Stimulated activated CD4-positive, alpha-beta T cell treated with anti-CD3 and anti-CD28 coated beads, TNF-alpha, amount 100 ng/mL, for 24 hours (primary cell): ENCODE results near the gene ENG.
A peak's percentile ranks its signal among the peaks of the same experiment; 100 is the strongest.
"Not testable (repeated sequence)": the region's sequence is repeated elsewhere in the genome, so short reads cannot be mapped to it uniquely, and the experiment has no call there.

Source experiments
- DNase-seq, 3 experiments: peaks; one replicate each; pipeline ENCODE4 v3.0.0-alpha.2; 2020; ENCODE audit warnings: low read depth in 3 of 3

The ENG gene

DNA sequence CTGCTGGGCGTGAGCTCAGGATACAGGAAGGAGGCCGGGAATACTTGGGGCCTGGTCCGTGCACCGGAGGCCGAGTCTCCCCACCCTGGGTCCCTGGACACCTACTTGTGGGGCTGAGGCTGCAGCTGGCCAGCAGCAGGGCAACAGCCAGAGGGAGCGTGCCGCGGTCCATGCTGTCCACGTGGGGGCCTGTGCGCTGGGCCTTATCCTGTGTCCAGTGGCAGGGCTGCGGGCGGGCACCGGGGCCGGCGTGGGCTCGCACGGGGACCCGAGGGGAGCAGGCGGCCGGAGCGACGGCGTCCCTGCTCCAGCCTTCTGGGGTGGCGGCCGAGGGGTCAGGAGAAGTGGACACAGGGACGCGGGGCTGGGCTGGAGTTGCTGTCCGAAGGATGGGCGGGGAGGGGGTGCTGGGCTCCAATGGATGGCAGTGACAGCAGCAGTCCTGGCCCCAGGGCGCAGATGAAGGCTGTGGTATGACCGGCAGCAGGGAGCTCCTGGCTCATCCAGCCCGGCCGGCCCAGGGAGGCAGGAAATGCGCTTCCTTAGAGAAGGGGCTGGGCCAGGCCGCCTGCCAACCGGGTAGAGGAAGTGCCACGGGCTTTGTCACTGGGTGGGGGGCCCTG lies at the start of gene ENG:
Gene ENG (minus strand): TSS at position 475 of the 623 bp plus-strand sequence. CDS start 303 bp downstream, at position 172.
- DNase-seq: peak in 2 of 3 experiments; percentile 11 to 28

DNA sequence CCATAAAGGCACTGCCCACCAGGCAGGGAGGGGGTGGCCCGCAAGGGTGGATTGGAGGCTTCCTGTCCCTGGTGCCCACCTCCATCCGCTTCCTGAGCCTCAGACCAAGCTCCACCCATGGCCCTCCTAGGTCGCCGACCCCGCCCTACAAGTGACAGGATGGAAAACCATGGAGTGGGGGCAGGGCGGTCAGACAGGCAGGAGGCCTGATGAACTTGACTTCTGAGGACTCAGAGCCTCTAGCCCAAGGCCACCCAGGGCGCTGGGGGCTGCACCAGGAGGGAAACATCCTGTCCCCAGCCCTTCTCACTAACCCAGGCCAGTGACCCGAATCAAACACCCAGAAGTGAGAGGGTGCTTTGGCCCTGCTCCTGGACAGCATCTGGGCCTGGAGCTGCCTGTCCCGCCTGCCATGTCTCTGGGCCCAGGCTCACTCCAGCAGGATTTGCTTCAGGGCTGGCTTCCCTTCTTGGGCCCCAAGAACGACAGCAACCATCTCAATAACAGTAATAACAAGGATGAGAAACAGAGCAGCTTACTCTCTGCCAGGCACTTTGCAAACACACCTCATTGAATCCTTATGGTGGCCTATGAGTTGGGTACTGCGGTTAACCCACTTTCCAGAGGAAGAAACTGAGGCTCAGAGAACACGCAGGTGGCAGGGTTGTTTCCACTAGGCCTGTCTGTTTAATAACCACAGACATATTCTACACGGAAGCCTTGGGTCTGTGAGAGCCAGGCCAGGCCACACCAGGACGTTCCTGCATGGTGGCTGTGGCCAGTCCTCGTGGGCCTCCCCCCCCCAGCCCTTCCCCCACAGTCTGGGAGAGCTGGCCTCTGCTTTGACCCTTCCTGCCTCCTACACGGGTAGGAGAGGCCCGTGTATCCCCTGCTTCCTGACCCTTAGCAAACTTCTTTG lies 49.4 kb upstream of the ENG start:
- DNase-seq: peak in 2 of 3 experiments; percentile 59 to 88

- DNase-seq: peak; percentile 32 to 73 (median 56)
Observed at GRCh38 chr9:127899128-127899943, 44.9 kb upstream of the ENG start, which contains the start of gene ST6GALNAC6. ST6GALNAC6 (minus strand) TSS chr9:127899603; CDS start chr9:127897981, 1,622 bp downstream.

DNA sequence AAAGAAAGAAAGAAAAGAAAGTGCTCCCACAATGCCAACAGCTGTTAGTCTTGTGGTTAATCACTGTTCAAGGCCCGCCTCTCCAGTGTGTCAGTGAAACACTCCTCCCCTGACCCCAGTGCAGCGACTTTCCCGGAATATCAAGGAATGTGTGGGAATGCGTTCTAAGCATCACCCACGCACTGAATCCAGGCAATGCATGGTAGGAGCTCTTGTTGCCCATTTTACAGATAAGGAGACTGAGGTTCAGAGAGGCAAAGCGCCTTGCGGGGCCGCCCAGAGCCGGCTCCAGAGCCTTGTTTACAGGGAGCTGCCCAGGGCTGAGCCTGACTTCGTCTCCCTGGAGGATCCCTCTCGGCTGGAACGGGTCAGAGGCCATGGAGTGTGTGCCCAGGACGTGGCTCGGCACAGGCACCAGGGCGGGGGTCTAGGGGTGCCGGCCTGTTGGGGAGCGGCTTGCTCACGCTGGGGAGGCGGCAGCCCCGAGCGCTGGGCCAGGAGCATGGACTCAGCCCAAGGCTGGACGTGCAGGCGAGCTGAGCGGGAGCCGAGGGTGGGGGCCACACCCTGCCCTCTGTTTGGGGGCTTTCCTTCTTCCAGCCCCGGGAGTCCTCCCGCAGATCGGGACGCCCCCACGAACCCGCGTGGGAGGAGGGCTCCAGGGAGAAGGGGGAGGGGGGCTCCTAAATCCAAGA lies 44.1 kb upstream of the ENG start:
- DNase-seq: no peak

DNA sequence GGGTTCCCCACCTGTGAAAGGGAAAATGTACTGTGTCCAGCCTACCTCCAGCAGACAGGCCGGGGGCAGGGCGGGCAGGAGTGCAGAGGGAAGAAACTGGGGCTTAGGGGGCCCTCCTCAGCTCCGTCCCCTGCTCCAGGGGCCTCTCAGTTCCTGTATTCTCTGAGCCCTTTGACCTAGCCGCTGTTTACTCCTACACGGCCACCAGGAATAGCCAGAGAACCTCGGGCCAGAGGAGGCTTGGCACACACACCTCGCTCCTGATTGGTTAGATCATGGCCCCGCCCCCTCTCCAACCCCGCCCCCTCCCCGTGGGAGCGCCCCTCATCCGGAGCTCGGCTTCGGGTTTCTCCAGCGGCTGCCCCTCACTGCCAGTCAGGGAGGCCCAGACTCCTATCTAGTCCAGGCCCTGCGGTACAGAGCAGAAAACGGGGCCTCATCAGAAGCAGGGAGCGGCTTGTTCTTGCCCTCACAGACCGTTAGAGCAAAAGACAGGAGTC lies 42.8 kb upstream of the ENG start:
- peak in 1 of 3 experiments; percentile 44 for DNase-seq

DNA sequence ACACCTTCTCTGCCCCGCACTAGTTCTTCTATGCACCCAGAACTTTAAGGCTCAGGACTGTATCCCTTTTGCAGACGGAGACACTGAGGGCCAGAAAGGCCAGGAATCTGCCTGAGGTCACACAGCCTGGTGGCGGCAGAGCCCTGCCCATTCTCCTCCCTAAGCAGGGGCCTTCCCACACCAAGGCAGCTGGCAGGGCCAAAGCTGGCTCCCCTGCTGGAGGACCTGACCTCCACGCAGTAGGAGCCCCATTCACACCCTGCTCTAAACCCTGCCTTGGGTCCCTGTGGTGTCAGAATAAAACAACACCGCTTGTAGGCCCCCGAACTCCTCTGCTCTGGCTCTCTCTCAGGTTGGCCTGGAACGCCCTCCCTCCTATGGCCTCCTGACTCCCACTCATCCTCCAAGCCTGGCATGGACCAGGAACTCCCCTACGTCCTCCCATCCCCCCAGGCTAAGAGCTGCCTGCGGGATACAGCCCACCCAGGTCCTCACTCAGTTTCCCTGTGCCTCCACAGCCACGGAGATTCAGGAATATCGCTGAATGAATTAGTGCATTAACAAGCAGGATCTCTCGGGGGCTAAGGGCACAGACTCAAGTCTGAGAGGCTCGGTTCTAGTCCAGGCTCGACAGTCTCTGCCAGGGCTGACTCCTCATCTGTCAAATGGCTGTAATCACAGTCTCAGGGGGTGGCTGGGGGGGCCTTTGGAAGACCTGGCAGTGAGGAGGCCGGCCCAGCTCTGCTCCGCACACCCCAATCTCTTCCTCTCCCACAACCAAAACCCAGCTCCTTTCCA lies 42.1 kb upstream of the ENG start:
- no peak for DNase-seq

- no peak for DNase-seq
Observed at GRCh38 chr9:127895811-127896210, 41.4 kb upstream of the ENG start.

GRCh38 chr9:127893392-127893791 lies 38.9 kb upstream of the ENG start:
- no peak for DNase-seq

- no peak for DNase-seq
Observed at GRCh38 chr9:127892831-127893230, 38.4 kb upstream of the ENG start.

- DNase-seq: no peak
Observed at GRCh38 chr9:127890053-127890452, 35.6 kb upstream of the ENG start.

DNA sequence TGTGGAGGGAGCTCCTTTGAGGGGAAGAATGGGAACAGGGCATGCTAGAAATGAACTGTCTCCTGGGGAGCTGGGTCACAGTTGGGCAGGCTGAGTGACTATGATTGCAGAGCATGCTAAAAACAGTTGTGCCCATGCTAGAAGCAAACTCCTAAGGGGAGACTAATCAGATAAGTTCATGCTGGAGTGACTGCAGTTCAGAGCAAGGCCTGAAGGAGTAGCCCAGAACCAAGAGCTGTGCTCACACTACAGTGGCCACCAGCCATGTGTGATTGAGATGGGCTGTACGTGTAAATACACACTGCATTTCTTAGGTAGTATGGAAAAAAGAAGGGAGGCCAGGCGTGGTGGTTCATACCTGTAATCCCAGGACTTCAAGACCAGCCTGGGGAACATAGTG lies 33.3 kb upstream of the ENG start:
- DNase-seq: no peak

GRCh38 chr9:127886401-127886972 lies 32.0 kb upstream of the ENG start:
- DNase-seq: no peak

DNA sequence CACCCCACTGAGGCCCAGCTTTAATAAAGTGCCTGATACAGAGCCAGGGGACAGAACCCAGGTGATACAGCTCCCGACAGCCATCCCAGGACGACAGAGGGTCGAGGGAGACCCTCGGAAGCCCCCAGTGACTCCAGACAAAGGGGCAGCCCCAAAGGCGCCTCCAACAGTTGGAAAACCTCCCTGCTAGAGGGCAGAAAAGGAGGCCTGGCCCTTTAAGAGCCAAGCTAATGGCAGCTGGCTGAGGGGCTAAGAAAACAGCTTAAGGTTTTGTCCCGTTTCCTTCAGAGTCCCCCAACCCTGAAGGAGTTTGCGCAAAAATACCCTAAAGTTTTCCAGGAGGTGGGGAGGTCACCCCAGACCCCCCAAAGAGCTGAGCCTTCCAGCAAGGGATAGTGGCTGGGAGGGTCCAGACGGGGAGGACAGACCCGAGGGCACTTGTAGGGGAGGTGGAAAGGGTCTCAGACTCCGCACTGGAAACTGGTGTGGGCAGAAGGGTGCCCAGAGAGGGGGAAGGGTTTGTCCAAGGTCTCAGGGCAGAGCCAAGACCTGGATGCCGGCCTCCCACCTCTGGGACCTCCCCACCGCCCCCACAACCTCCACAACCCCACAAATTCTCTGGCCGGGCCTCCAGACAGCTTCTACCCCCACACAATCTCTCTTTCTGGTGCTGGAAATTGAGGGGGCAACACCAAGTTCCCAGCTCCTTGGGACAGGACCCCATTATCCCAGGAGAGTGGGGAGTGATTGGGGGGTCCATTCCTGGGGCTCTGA lies 31.2 kb upstream of the ENG start:
- no peak for DNase-seq

- DNase-seq: no peak
Observed at GRCh38 chr9:127884976-127885490, 30.6 kb upstream of the ENG start.

- DNase-seq: no peak
Observed at GRCh38 chr9:127884427-127884911, 30.0 kb upstream of the ENG start.

- DNase-seq: no peak
Observed at GRCh38 chr9:127883959-127884358, 29.5 kb upstream of the ENG start.

- not testable (repeated sequence) for DNase-seq
Observed at GRCh38 chr9:127881715-127882114, 27.3 kb upstream of the ENG start.

- no peak for DNase-seq
Observed at GRCh38 chr9:127880143-127880542, 25.7 kb upstream of the ENG start.
